ENCODE results near the gene MX2.
A peak's percentile ranks its signal among the peaks of the same experiment; 100 is the strongest.
"Not testable (repeated sequence)": the region's sequence is repeated elsewhere in the genome, so short reads cannot be mapped to it uniquely, and the experiment has no call there.

Gene MX2

GRCh38 chr21:41361786-41362604, at the start of gene MX2:
TSS of gene MX2 (plus strand) at chr21:41362027. CDS start at chr21:41376907, 14,880 bp downstream.
- peak; percentile 64 for DNase-seq
- in situ Hi-C loops (cut with MboI; ENCODE audit: low pct_unique_long_range_greater_than_20kb, low sequenced_read_pairs), result no loop called here

DNA sequence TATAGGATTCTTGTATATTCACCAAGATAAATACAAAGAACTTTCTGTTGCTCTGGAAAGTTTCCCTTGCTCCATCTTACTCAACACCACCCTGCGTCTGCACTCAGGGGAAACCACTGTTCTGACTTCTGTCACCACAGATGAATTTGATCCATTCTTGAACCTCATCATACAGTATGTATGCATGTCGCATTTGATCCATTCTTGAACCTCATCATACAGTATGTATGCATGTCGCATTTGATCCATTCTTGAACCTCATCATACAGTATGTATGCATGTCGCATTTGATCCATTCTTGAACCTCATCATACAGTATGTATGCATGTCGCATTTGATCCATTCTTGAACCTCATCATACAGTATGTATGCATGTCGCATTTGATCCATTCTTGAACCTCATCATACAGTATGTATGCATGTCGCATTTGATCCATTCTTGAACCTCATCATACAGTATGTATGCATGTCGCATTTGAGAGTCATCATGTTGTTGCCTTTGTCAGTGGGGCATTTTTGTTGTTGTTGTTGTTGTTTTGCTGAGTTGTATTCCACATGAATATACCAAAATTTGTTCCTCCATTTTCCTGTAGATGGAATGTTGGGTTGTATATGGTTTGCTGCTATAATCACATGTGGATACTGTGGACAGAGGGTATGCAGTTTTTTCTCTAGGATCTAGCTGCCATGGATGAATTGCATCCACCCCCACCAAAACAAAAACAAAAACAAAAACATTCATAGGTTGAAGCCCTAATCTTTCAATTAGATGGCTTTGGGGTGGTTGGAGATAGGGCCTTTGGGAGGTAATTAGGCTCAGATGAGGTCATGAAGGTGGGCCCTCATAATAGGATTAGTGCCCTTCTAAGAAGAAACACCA, 48.3 kb upstream of the MX2 start:
- DNase-seq; in situ Hi-C loops (cut with MboI; ENCODE audit: low pct_unique_long_range_greater_than_20kb, low sequenced_read_pairs): not testable (repeated sequence)

GRCh38 chr21:41315726-41316125, 46.1 kb upstream of the MX2 start:
- DNase-seq, result no peak
- in situ Hi-C loops (cut with MboI; ENCODE audit: low pct_unique_long_range_greater_than_20kb, low sequenced_read_pairs), result no loop called here

GRCh38 chr21:41316200-41317062, 45.4 kb upstream of the MX2 start, which contains the start of gene FAM3B:
TSS of gene FAM3B (plus strand) at chr21:41316801. CDS start at chr21:41316880, 79 bp downstream.
- in situ Hi-C loops (cut with MboI; ENCODE audit: low pct_unique_long_range_greater_than_20kb, low sequenced_read_pairs), result no loop called here
- DNase-seq, result no peak

DNA sequence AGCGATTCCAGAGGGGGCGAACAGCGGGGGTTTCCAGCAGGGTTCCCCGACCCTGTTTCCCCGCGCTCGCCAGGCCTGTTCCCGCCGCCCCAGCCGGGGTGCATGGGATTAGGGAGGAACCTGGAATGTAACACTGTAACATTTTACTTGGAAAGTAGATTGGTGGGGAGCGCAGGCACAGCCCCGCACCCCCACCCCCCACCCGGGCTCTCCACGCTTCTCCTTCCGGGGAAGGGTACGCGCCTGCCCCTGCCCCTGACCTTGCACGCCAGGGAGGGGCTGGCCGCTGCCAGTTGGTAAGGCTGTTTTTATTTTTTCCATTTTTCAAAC, 44.8 kb upstream of the MX2 start:
- in situ Hi-C loops (cut with MboI; ENCODE audit: low pct_unique_long_range_greater_than_20kb, low sequenced_read_pairs), result no loop called here
- no peak for DNase-seq

DNA sequence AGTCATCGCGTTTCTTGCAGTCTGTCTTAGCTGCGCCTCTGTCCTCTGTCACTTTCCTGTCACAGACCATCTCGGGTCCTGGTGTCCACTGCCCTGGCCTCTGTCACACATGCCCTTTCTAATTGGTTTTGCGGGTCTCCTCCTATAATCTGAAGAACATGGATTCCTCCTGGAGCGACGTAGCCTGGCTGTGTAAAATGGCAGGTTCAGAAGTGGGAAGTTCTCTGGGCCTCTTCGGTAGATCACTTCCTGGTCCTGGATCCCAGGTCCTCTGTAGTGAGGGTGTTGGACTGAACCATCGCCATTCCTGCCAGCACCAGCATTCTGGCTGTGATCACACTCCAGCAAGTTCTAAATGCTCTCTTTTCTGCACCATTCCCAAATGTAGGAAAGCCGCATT, 44.4 kb upstream of the MX2 start:
- in situ Hi-C loops (cut with MboI; ENCODE audit: low pct_unique_long_range_greater_than_20kb, low sequenced_read_pairs), result no loop called here
- no peak for DNase-seq

DNA sequence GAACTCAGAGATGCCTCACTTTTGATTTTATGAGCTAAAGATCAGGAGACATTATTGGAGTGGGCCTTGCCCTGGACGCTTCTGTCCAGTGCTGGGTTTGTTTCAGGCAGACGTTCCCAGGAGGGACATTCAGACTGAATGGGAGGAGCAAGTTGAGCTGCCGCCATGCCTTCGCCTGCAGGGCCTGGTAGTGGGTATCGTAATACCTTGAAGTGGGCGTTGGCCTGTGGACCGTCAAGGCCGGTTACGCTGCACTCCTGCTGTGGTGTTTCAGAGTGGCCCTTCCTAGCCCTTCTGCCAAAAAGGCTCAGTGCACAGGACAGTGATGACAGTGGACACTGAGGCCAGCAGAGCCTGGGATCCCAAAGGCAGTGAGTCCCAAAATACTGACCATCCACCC, 43.6 kb upstream of the MX2 start:
- no peak for DNase-seq
- in situ Hi-C loops (cut with MboI; ENCODE audit: low pct_unique_long_range_greater_than_20kb, low sequenced_read_pairs), result no loop called here

- DNase-seq, result no peak
- in situ Hi-C loops (cut with MboI; ENCODE audit: low pct_unique_long_range_greater_than_20kb, low sequenced_read_pairs), result no loop called here
Observed at GRCh38 chr21:41319273-41319672, 42.6 kb upstream of the MX2 start.

- in situ Hi-C loops (cut with MboI; ENCODE audit: low pct_unique_long_range_greater_than_20kb, low sequenced_read_pairs), result no loop called here
- DNase-seq, result no peak
Observed at GRCh38 chr21:41321211-41321907, 40.5 kb upstream of the MX2 start.

DNA sequence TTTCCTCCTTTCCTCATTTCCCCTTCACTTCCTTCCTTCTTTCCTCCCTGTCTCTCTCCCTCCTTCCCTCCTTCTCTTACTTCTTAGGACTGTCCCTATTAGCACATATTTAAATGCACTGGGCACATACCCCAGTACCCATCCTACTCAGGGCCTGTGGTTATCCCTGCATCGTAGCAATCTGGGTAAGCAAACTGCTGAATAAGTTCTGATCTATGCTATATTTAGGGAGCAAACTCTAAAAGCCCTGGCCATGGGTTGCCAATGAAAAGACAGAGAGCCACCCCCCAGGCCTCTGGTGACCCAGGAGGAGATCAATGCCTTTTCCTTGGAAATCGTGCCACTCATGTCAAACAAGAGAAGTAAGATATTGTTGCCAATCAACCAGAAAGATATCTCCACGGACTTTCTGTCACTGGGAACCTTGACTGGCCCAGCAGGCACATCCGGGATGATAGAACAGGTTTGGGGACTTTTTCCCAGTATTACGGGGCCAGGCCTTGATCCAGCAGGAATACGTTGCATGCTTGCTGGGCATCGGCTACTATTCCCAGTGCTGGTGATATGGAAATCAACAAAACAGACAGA, 39.8 kb upstream of the MX2 start:
- in situ Hi-C loops (cut with MboI; ENCODE audit: low pct_unique_long_range_greater_than_20kb, low sequenced_read_pairs), result no loop called here
- DNase-seq, result no peak

DNA sequence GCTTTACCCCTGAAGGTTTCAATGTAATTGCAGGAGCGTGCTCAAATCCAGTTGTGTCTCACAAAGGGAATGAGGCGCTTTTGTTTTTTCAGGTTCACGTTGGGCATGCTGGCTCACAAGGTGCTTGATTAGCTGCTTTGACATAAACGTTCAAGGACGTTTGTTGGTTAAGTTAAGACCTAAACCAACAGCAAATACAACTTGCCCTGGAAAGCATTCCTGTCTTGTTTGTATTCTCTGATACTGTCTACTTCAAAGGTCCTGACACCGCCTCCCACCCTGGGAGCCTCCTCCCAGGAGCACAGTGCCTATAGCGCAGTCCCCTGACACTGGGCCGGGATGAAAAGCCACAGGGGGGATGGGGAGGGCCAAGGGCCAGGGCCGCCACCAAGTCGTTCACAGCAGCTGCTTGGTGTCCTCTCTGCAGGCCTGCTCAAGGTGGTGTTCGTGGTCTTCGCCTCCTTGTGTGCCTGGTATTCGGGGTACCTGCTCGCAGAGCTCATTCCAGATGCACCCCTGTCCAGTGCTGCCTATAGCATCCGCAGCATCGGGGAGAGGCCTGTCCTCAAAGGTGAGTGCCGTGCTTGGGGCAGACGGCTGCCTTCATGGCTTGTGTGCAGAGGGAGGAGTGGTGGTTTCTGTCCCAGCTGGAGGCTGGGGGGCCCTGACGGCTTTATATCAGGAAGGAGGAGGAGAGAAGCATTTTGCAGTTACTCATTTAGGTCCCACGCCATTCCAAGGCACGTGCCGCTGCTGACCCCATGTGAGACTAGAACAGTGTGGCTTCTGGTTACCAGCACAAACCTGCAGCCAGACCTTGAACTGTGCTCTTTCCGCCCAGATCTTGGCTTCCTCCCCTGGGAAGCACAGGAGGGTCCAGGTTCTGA, 39.1 kb upstream of the MX2 start:
- in situ Hi-C loops (cut with MboI; ENCODE audit: low pct_unique_long_range_greater_than_20kb, low sequenced_read_pairs), result no loop called here
- no peak for DNase-seq

DNA sequence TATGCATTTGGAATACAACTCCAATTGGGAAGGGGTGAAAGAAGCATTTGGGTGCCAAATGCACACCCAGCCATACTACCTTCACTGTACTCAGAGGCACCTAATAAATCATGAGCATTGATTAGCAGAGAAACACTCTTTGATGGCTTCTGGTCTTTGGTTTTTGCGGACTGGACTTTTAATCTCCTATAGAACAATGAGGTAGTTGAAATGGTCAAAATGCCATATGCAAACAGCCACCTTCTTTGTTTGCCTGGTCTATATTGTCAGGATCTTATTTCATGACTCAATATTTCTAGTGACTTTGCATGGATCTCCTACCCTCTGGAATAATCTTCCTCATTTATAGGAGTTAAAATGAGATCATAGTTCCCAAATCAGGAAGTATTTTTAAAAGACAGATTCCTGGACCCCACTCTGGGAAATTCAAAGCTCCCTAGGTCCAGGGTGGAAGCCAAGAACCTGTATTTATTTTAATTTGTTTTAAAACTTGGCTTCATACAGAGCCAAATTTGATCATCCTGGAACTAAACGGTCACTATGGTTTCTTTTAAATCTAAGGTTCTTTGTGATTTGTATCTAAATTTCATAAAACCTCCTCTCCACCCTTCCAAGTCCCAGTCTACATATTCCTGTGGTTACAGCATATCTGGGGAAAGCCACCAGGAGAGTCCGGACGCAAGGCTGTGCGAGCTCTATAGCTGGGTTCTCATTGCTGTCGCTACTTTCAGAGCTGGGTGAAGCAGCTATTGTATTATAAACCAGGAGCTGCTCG, 36.5 kb upstream of the MX2 start:
- in situ Hi-C loops (cut with MboI; ENCODE audit: low pct_unique_long_range_greater_than_20kb, low sequenced_read_pairs), result no loop called here
- DNase-seq, result no peak

DNA sequence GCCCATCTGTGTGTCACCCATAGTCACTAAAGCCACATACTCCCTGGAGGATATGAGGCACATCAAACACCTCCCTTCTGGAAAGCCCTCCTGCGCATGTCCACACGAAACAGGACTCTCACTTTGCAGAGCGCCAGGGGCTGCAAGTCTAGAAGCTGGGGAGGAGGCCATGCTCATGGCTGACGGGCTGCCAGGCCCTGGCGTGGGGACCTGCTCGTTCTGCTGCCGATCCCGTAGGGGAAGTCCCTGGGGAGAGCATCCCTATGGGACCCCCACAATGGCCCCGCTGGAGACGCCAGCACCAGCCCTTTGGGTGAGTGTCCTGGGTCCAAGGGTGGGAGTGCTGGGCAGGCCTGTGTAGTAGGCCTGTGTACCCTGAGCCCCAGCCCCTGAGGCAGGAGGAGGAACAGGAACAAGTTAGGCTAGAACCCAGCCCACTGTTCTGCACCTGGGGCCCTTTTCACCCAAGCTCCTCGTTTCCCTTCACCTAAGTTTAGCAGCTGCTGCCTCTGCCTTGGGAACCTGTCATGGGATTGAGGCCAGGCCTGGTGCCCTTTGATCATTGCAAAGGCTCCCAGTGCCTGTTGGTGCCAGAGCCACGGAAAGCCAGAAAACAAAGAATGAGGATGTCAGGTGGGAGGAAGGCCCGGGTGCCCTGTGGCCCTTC, 35.3 kb upstream of the MX2 start:
- in situ Hi-C loops (cut with MboI; ENCODE audit: low pct_unique_long_range_greater_than_20kb, low sequenced_read_pairs), result no loop called here

GRCh38 chr21:41327753-41328152, 34.1 kb upstream of the MX2 start:
- no peak for DNase-seq
- in situ Hi-C loops (cut with MboI; ENCODE audit: low pct_unique_long_range_greater_than_20kb, low sequenced_read_pairs), result no loop called here

More for the DNA sequence above, 35.3 kb upstream of the MX2 start:
- DNase-seq, result no peak

DNA sequence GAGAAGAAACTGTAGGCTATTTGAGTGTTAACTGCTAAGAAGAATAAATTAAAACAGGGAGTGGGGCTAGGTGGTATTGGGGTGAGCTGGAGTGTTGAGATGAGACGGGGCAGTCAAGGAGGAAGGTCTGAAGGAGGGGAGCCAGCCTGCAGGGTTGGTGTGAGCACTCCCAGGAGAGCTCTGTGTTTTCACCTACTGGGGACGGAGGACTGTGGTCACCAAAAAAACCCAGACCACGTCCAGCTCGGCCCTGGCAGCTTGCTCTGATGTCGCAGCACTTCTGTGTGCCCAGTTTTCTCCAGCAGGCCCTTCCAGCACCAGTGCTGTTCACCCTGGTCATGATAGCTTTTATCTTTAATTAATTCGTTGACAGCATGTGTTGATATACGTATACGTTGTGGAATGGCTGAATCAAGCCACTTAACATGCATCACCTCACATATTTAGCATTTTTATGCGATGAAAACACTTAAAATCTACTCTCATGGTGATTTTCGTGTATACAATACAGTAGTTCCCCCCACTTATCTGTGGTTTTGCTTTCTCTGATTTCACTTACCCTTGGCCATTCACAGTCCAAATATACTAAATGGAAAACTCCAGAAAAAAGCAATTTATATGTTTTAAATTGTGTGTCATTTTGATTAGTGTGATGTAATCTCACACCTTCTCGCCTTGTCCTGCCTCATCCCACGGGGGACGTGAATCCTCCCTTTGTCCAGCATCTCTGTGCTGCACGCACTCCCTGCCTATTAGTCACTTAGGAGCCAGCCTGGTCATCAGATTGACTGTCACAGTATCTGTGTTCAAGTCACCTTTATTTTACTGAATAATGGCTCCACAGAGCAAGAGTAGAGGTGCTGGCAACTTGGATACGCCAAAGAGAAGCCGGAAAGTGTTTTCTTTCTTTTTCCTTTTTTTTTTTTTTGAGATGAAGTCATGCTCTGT, 32.9 kb upstream of the MX2 start:
- DNase-seq, result no peak
- in situ Hi-C loops (cut with MboI; ENCODE audit: low pct_unique_long_range_greater_than_20kb, low sequenced_read_pairs), result no loop called here
